ENCODE results near the gene IQUB. TPM values are rescaled to one million over a fixed set of nuclear protein-coding genes. Genes with fewer than 3 reads are reported as not detected.

IQUB gene
- total RNA-seq, 4 donors from 2014 or later: not detected

DNA sequence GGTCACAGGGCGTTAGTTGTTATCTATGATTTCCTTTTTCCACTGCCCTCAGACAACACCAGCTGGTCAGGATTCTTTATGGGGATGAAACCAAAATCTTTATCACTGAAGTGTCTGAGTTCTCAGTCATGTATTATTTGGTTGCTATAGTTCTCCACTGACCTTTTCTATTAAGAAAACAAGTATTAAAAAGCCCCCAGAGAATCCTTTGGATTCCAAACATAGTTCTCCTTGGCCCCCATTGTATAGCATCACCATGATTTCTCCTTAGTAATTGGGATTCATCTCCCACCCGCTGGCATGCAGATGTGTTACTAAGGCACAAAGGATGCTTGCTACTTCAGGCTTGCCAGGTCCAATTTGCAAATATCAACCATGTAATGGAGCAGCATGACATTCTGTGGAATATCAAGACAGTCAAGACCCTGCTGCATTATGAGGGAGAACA, 94.3 kb downstream of the IQUB start:
- no peak for TF ChIP-seq CTCF (IDR thresholded peaks at IDR 0.05)
- TF ChIP-seq POLR2A (IDR thresholded peaks at IDR 0.05): no peak
- no peak for DNase-seq
- H3K27me3 ChIP-seq: no peaks in the 10 kb centered on the region
- H3K36me3 ChIP-seq: no peaks in the 10 kb centered on the region
- H3K27ac ChIP-seq: no peak overlapping the region
- peaks cover 0 to 3% (median 0%) of the 10 kb centered on the region in 4 donors for H3K9me3 ChIP-seq
- no peak overlapping the region for H3K4me3 ChIP-seq
- H3K4me1 ChIP-seq: no peaks in the 10 kb centered on the region

- Histone ChIP-seq H3K9me3 (no peaks in the 10 kb centered on the region), H3K36me3 (no peaks in the 10 kb centered on the region), H3K4me3 (no peak overlapping the region), H3K4me1 (no peaks in the 10 kb centered on the region), H3K27me3 (no peaks in the 10 kb centered on the region), H3K27ac (no peak overlapping the region)
- DNase-seq: no peak
- TF ChIP-seq POLR2A (IDR thresholded peaks at IDR 0.05) (no peak), CTCF (IDR thresholded peaks at IDR 0.05) (no peak)
These were observed 95.2 kb downstream of the IQUB start for GRCh38 chr7:123439191-123439590.

DNA sequence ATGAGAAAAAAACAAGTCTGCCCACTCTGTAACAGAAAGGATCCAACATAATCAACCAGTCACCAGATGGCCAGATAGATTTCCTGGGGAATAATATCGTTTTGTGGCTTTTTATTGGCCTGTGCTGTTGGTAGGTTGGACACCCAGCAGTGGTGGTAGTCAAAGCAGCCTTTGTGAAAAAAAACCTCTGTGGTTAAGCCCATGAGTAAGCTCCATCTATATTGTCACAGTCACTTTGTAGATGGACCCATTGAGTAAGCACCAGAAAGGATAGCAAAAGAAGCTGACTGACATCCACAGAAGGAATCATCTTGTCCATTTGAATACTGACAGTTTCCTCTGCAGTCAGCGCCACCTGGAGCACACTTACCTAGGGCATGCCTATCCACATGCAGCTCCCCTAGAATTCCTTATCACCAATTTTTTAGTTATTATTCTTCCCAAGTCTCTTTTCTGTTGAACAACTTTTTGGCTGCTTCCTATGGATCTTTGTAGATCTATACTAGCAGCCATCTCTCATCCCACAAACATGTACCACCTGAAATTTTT, 96.9 kb downstream of the IQUB start:
- TF ChIP-seq POLR2A (IDR thresholded peaks at IDR 0.05): no peak
- TF ChIP-seq CTCF (IDR thresholded peaks at IDR 0.05): no peak
- Histone ChIP-seq H3K4me3 (no peak overlapping the region), H3K36me3 (no peaks in the 10 kb centered on the region), H3K27me3 (no peaks in the 10 kb centered on the region), H3K4me1 (no peaks in the 10 kb centered on the region), H3K27ac (no peak overlapping the region), H3K9me3 (no peaks in the 10 kb centered on the region)
- no peak for DNase-seq

DNA sequence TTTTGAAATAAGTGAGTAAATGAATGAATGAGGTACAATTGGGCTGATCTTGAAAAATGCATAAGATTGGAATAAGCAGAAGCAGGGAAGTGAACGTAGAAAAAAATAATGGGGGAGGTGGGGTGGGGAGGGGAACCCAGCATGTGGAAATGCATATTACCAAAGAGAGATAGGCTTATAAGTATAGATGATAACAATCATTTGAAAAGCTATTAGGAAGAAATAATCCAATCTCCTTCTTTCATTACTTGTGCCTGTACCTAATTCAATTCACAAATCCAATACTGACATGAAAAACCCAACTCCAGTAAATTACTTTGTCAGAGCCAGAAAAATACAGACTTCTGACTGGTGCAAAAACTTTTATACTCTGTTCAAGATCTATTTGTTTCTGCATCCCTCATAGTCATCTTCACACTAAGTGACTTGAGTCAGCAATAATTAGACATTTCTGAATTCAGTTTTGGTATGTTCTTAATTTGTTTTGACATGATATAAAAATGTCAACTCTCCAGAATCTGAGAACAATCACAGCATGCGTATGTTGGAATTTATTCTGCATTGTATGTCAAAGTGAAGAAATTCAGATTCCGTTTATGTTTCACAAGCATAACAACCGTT, 99.2 kb downstream of the IQUB start:
- no peak for DNase-seq
- no peaks in the 10 kb centered on the region for H3K27me3 ChIP-seq
- TF ChIP-seq CTCF (IDR thresholded peaks at IDR 0.05) (no peak), POLR2A (IDR thresholded peaks at IDR 0.05) (no peak)

GRCh38 chr7:123433665-123434064, 100.7 kb downstream of the IQUB start:
- TF ChIP-seq POLR2A (IDR thresholded peaks at IDR 0.05): no peak
- no peak for TF ChIP-seq CTCF (IDR thresholded peaks at IDR 0.05)
- Histone ChIP-seq H3K9me3 (no peaks in the 10 kb centered on the region), H3K27me3 (no peaks in the 10 kb centered on the region), H3K36me3 (no peaks in the 10 kb centered on the region), H3K4me1 (no peaks in the 10 kb centered on the region), H3K4me3 (no peak overlapping the region), H3K27ac (no peak overlapping the region)
- DNase-seq: no peak

More for the DNA sequence above, 99.2 kb downstream of the IQUB start:
- H3K27ac ChIP-seq: no peak overlapping the region
- no peaks in the 10 kb centered on the region for H3K9me3 ChIP-seq
- no peaks in the 10 kb centered on the region for H3K4me1 ChIP-seq
- H3K4me3 ChIP-seq: no peak overlapping the region
- H3K36me3 ChIP-seq: no peaks in the 10 kb centered on the region

All from Peyer's patch (tissue), 4 donors.